ENCODE data around the gene OAF.

DNA sequence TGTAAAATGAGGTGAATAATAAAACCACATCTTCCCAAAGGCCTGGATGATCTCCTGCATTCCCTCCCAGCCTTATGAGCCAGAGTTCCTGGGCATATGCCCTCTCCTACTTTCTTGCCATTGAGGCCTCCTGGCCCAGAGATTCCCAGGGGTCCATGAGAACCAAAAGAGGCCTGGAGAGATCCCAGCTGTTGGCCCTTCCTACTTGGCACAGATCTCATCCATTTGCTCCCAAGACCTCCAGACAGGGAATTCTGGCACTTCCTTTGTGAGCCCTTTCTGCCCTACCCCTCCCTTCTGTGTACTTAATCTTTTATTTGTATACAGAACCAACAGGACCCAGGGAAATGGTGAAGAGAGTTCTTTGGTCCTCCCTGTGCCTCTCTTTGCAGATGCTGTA lies 50.5 kb downstream of the OAF start:
- TF ChIP-seq EZH2 (IDR thresholded peaks at IDR 0.05) (no peak), POLR2AphosphoS5 (IDR thresholded peaks at IDR 0.05; ENCODE audit: borderline replicate concordance, low read depth, low read length) (no peak)
